Transverse colon (tissue), 4 donors: ENCODE results near the gene GCNT2. TPM values are rescaled to one million over a fixed set of nuclear protein-coding genes. Genes with fewer than 3 reads are reported as not detected.

Experiments used
- DNase-seq: peaks from one replicate; pipeline ENCODE4 v3.0.0-alpha.2; 2019
- H3K27ac ChIP-seq, 4 donors: fragments of 200-600 bp; sonication (generic); 2 replicates each; pipeline ENCODE4 v1.5.1; 2016 to 2018; ENCODE audit warnings: inconsistent platforms in 4 of 4
- H3K27me3 ChIP-seq: fragments of 200-600 bp; sonication (generic); 2 replicates; pipeline ENCODE4 v1.5.1; 2017; ENCODE audit warnings: inconsistent platforms
- H3K36me3 ChIP-seq, 4 donors: fragments of 200-600 bp; sonication (generic); 2 replicates each; pipeline ENCODE4 v1.5.1; 2017 to 2019; ENCODE audit warnings: inconsistent platforms in 4 of 4
- H3K4me1 ChIP-seq, 4 donors: fragments of 200-600 bp; sonication (generic); 2 replicates each; pipeline ENCODE4 v1.5.1; 2017 to 2020; ENCODE audit warnings: inconsistent platforms in 4 of 4
- H3K4me3 ChIP-seq, 4 donors: fragments of 200-600 bp; sonication (generic); 1 replicate in 1 of 4; 2 replicates in 3 of 4; pipeline versions ENCODE4 v1.5.1 to v1.6.1; 2017 to 2019; ENCODE audit warnings: inconsistent platforms in 4 of 4
- H3K9me3 ChIP-seq, 2 donors: fragments of 200-600 bp; sonication (generic); 2 replicates each; pipeline ENCODE4 v1.5.1; 2017 to 2019; ENCODE audit warnings: inconsistent platforms in 2 of 2
- CTCF ChIP-seq, 5 experiments: fragments of 200-600 bp in 3 of 5; fragments of 450-650 bp in 2 of 5; sonication (generic) in 3 of 5; IDR thresholded peaks; 1 replicate in 2 of 5; 2 replicates in 3 of 5; pipeline ENCODE4 v1.5.1; 2016 to 2017; ENCODE audit warnings: antibody characterized with exemption in 5 of 5, inconsistent platforms in 3 of 5, mild to moderate bottlenecking in 2 of 5, moderate library complexity in 1 of 5
- EP300 ChIP-seq: sonication (generic); formaldehyde crosslinking; IDR thresholded peaks from one replicate; pipeline ENCODE4 v1.6.1; 2017; ENCODE audit warnings: antibody characterized with exemption, low read depth
- POLR2A ChIP-seq: fragments of 450-650 bp; IDR thresholded peaks from one replicate; pipeline ENCODE4 v1.6.1; 2016; ENCODE audit warnings: antibody characterized with exemption, mild to moderate bottlenecking, moderate library complexity
- POLR2AphosphoS5 ChIP-seq, 3 donors: sonication (generic); formaldehyde crosslinking; IDR thresholded peaks; one replicate each; pipeline ENCODE4 v1.6.1; 2016; ENCODE audit warnings: antibody characterized with exemption in 3 of 3
- WGBS, 2 donors: methylation state at CpG; one replicate each; pipeline ENCODE4 v1.1.5; 2018; ENCODE audit warnings: low coverage in 1 of 2; 5-methylcytosine and 5-hydroxymethylcytosine counted together
- in situ Hi-C, 4 donors: fragments of 200-750 bp; cut with MboI; loops; one replicate each; pipeline versions ENCODE4 v1.15.0 to v1.15.1; 2017; ENCODE audit warnings: low sequenced_read_pairs in 3 of 4, low pct_ligation_motif_present in 1 of 4, low pct_unique_long_range_greater_than_20kb in 1 of 4
- intact Hi-C: fragments of 100-400 bp; cut with DNase I; formaldehyde crosslinking; loops from one replicate; pipeline ENCODE4 v1.15.1; 2023; ENCODE audit warnings: low total_unique reads
- total RNA-seq, 4 donors: library from RNA; depleted of rRNA; stranded (reverse); fragments of >200 nt; gene quantifications; one replicate each; pipeline ENCODE4 v1.1.0, GENCODE V29; 2016

Gene GCNT2
- 10 to 100 TPM; 18.7 to 53.4 (median 31.3) TPM for total RNA-seq

GRCh38 chr6:10521104-10521808, at the start of gene GCNT2:
TSS of gene GCNT2 (plus strand) at chr6:10521351. CDS start at chr6:10528912, 7,561 bp downstream.
- intact Hi-C loops = no loop called here
- in situ Hi-C loops = no loop called here
- WGBS, 2 donors = 38 to 48% methylated on average over 9 to 12 of the region's 12 CpGs
- Histone ChIP-seq H3K4me1 (peaks cover 0 to 24% (median 3%) of the 10 kb centered on the region in 4 donors), H3K36me3 (no peaks in the 10 kb centered on the region), H3K9me3 (no peaks in the 10 kb centered on the region), H3K4me3 (peak within 1 kb of the TSS in 1 of 4 donors; percentile 2), H3K27me3 (no peaks in the 10 kb centered on the region), H3K27ac (peak within 1 kb of the TSS; percentile 50 to 69 (median 61))
- no peak for TF ChIP-seq CTCF (IDR thresholded peaks at IDR 0.05)
- TF ChIP-seq EP300 = no peak
- peak; percentile 22 for DNase-seq

- Histone ChIP-seq H3K27ac (no peak overlapping the region), H3K9me3 (no peaks in the 10 kb centered on the region), H3K4me3 (no peak overlapping the region), H3K4me1 (no peaks in the 10 kb centered on the region), H3K27me3 (no peaks in the 10 kb centered on the region), H3K36me3 (no peaks in the 10 kb centered on the region)
- in situ Hi-C loops = loop anchor here in 3 of 4 donors (10.0 kb wide), 2 partner anchors 322 to 332 kb away; no protein-coding TSS in a partner anchor
- no peak for DNase-seq
- TF ChIP-seq EP300 = no peak
- TF ChIP-seq CTCF (IDR thresholded peaks at IDR 0.05) = no peak
- TF ChIP-seq POLR2A = no peak
- no peak for TF ChIP-seq POLR2AphosphoS5 (IDR thresholded peaks at IDR 0.05)
- 83 to 92% methylated on average over 3 of the region's 3 CpGs for WGBS, 2 donors
- intact Hi-C loops = loop anchor here (10.0 kb wide), 1 partner anchor 332 kb away; no protein-coding TSS in a partner anchor
Measured at GRCh38 chr6:10472634-10473033, 48.5 kb upstream of the GCNT2 start.

GRCh38 chr6:10478187-10479040, 42.7 kb upstream of the GCNT2 start:
- 52 to 58% methylated on average over 9 to 10 of the region's 10 CpGs for WGBS, 2 donors
- Histone ChIP-seq H3K27me3 (no peaks in the 10 kb centered on the region), H3K9me3 (no peaks in the 10 kb centered on the region), H3K36me3 (no peaks in the 10 kb centered on the region), H3K4me1 (no peaks in the 10 kb centered on the region), H3K4me3 (no peak overlapping the region), H3K27ac (no peak overlapping the region)
- DNase-seq = no peak
- intact Hi-C loops = loop anchor here (10.0 kb wide), 1 partner anchor 326 kb away; no protein-coding TSS in a partner anchor
- TF ChIP-seq CTCF (IDR thresholded peaks at IDR 0.05) (peak; percentile 58 to 68 (median 63)), POLR2A (no peak)
- in situ Hi-C loops = loop anchor here (10.0 to 25.0 kb wide), 4 partner anchors 309 to 584 kb away; no protein-coding TSS in a partner anchor
